Measurements from ENCODE around the gene SH3GL2.
"Not testable (repeated sequence)": the region's sequence is repeated elsewhere in the genome, so short reads cannot be mapped to it uniquely, and the experiment has no call there.

SH3GL2 gene

DNA sequence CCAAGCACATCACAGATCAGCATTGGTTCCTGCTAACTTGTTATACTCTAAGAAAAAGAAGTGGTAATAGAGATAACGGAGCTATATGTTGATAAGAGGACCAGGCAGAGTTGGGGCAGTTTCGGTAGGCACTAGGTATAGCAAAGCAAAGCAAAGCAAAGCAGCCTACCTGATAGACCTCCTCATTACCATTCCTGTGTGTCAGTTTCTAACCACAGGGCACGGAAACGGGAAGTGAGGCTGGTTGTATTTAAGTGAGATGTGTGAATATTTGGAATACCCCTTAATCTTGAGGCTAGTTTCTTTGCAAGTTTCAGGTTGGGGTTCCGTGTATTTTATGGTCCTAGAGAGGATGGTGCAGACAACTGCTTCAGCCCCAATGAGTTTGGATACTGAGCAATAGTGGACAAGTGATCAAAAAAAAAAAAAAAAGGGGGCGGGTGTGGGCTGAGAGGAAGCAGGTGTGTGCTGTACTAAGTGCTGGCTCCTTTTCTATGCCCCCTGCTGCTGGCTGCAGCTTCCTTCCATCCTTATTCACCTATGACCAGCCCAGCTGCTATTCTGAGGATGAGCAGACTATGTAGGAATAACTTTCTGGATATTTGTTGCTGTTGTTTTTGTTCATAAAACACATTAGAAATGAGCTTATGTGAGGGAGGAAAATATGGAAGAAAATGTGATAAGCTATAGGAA, 183.3 kb downstream of the SH3GL2 start:
- DNase-seq: no peak

DNA sequence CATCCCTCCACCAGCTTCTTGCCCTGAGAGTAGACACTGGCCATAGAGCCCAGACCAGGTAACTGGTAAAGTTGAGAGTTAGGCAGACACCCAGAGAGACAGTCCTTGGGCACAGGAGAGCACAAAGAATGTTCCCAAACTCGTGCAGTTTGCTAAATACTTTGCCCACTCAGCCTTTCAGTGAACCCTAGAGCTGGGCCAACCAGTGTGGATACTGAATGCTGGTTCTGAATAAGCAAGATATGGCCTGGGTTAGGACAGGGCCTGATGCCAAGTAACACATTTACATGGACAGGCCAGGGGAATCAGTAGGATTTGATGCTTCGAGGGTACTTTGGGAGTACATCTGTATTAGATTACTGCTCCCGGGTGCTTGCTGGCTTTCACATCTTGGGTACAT, 185.4 kb downstream of the SH3GL2 start:
- DNase-seq: no peak

DNA sequence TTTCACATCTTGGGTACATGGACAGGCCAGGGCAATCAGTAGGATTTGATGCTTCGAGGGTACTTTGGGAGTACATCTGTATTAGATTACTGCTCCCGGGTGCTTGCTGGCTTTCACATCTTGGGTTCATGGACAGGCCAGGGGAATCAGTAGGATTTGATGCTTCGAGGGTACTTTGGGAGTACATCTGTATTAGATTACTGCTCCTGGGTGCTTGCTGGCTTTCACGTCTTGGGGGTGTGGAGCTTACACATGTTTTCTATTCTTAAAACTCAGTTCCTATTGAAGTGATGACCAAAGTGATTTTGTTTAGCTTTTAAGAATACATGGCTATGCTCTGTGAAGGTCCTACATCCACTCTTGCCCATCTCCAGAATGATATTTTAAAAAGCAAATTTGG, 186.3 kb downstream of the SH3GL2 start:
- not testable (repeated sequence) for DNase-seq

DNA sequence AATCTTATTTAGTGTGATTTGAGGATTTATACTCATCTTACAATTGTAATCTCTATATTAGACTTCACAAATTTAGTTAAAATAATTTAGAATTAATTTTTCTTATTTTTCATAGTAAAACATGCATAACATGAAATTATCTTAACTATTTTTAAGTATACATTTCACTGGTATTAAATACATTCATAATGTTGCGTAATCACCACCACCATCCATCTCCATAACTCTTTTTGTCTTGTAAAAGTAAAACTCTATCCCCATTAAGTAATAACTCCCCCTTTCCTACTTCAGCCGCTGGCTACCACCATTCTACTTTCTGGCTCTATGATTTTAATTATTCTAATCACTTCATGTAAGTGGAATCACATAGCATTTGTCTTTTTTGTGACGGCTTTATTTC, 193.4 kb downstream of the SH3GL2 start:
- no peak for DNase-seq

DNA sequence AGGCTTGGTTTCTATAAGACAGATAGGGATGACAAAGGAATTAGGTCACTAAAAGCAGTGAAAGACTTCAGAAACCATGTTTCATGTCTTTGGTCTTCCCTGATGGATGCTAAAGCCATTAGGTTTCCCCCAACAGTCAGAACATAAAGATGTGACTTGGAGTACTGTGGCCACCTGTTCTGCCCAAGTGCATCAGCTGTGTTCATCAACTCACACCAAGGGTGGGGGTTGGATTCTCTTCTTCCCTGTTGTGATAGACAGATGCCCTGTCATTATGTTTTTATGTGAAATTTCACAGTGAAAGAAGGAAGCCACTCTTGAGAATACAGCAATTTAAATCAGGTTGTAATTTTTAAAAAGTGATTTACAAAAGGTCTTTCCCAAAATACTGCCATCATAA, 196.8 kb downstream of the SH3GL2 start:
- DNase-seq: no peak

DNA sequence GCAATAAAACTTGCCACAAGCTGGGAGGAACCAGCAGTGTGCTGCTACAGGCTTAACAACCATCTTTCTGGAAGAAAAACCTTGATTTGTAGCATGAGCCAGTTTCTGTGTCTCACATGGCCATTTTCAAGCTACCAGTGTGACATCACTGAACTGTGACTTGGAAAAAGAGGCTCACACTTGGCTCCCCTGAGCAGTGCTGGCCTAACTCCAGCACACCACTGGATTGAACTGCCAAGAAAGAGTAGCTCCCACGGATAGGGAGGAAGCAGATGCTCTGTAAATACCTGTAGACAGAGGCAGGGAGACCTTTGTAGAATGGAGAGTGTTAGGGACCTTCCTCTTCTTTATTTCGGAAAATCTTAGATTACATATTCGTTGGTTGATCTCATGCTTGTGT, 197.9 kb downstream of the SH3GL2 start:
- DNase-seq: no peak

DNA sequence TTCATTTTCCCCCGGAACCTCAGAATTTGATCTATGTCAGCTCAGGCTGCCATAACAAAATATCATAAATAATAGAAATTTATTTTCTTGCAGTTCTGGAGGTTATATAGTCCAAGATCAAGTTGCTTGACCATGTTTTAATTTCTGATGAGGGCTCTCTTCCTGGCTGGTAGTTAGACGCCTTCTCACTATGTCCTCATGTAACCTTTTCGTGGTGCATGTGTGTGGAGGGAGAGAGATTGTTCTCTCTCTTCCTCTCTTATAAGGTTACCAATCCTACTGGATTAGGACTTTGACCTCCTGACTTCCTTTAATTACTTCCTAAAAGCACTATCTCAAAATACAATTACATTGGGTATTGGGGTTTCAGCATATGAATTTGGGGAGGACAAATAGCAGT, 198.6 kb downstream of the SH3GL2 start:
- no peak for DNase-seq

DNA sequence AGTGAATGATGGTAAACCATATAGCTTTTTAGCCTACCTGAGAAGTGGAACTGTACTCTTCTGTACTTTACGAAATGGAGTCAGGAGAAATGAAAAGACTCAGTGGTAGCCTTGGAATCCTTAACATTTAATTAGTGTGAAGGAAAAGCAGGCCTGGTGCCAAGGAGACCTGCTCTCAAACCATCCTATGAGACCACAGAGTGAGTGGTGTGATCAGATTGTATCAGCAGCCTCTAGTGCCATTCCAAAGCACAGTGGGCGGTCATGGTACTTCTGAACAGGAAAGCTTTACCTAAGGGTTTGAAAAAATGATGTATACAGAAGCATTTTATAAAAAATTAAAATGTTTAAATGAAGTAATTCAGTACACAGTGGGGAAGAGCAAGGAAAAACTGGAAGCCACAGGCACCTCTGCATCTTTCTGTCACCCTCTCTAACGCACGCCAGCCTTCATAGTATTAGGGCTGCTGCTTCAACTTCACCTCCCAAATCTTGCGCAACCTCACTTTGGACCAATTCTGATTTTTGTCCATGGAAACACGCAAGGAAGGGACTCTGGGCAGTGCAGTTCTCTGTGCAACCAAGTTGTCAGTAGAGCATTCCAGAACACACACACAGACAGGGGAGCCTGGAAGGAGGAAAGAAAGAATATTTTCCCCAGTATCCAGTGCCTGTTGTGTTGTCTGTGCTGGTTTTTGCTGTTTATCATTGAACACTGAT, 203.7 kb downstream of the SH3GL2 start:
- no peak for DNase-seq

DNA sequence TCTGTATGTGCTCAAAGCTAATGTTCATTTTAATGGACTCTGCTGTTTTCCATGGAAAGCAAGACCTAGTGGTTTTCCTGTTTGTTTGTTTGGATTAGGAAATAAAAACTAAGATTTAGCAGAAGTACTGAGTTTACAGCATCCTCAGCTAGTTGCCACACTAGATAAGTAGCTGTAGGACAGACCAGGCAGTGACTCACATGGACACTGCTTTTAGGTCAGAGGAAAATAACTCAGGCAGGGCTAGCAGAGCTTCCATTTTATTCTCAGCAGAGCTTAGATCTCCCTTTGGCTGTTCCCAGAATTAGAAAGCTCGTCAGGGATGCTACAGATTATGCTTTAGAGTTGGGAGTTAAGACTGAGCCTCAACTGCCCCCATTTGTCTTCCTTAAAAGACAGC, 204.4 kb downstream of the SH3GL2 start:
- DNase-seq: no peak

DNA sequence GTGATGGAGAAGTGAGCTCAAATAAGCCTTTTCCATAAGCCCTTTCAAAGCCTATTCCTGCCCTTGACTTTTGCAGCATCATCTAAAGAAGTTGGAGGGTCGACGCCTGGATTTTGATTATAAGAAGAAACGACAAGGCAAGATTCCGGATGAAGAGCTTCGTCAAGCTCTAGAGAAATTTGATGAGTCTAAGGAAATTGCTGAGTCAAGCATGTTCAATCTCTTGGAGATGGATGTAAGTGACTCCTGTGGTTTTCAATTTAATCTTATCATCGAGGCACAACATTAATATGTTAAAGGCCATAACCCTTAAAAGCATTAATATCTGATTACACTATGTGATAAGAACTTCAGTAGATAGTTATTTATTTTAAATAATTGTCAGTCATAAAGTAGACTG, 210.4 kb downstream of the SH3GL2 start:
- DNase-seq: no peak

DNA sequence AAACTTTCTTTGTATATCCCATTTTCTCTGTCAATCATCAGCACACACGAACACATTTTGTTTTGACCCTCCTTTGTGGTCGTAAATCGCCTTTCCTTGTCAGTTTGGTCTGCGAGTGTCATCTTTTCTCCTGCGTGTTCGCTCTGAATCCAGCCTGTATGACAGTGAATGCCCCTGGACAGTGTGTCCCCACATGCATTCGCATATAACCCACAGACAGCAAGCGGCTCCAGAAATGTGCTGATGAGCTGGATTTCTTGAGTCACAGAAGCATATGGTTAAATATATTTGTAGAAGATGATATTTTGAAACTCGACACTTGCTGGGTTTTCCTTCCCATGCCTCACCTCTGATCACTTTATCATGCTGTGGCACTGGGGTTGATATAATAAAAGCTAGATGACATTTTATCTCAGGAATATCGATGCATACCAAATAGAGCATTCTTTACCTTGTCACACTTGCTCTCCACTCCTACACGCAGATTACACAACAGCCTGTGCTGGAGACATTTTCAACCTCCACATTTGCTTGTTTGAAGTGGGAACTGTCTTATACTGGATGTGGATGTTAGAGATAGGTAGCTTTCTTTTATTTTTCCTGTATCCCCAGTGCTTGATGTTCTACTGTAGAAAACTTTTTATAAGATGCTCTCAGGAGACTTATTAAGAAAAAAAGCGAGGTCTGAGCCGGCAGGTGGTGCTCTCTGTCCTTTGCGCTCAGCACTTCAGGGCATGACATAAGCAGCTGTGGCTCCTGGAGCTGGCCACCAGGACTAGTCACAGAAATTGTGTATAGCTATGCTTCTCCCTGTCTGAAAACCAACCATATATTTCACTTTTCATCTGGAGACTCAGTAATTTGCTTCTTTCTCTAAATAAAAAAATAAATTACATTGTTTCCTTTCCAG, 215.1 kb downstream of the SH3GL2 start:
- DNase-seq: no peak

DNA sequence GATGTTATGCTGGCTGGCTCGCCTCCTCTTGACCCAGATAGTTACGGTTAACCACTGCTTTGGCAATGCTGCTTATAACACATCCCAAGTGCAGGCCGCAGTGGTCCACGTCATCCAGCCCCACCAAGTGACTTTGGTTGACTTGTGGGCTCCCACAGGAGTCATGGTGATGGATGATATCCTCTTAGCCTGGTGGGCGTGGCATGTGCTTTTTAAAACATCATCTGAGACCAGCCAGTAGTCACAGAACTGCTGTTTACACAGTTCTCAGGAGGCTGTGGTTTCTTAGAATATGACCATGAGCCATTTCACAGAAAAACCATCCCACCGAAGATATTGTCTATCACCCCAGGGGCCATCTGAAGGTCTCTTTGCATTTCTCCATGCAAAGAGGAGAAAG, 216.9 kb downstream of the SH3GL2 start:
- no peak for DNase-seq

DNA sequence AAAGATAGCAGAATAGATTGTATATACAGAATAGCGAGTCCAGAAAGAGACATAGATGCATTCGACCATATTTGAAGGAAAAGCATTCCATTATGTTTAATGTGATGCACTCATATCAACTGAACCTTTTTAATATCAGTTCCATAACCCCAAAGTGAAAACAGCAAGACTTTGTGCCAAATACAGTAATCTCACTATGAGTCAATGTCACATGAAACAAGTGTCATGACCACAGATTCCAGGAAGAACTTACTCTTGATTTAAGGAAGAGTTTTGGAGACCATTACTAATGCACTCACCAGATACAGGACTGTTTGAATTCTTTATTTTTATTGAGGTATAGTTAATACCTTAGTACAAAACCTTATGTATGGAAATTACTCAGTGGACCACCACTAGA, 220.5 kb downstream of the SH3GL2 start:
- DNase-seq: no peak

DNA sequence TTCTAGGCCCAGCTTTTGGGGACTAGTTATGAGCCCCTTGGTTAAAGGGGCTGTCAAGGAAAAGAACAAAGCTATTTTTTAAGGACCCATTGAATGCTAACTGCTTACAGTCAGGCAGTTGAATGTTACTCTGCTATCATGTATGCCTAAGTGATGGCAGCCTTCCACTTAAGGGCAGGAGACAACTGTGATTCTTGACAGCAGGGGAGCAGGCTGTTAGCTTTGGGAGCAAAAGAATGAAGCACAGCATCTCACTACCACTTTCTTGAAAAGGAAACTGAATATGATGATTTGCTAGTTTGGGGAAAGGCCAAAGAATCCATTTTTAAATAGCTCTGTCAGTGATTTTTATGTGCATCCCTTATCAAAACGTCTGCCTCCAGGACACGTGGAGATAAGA, 221.6 kb downstream of the SH3GL2 start:
- no peak for DNase-seq

DNA sequence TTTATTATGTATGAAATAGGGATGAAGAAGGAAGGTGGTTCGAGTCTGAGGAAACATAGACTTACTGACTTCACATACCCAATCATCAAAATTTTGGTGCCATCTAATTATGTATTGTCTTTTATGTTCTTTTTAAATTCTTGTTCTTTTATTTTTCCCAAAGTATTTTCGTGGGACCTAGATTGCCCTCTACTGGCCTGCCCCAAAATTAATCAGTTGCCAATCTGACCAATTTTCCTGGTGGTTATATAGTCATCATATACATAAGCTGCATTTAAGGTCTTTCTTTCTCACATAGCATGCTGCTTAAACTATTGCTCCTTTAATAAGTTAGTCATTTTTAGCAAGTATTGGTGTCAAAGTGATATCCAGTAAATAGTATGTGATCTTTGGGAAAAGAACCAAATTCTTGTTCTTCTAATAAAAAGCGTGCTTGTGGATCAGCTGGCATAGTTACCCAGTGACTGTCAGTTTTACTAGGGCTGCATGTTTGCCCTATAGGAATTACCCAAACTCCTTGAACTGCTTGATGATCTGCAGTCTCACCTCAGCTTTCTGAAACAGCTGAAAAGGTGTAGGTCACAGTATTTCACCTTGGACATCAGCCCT, 223.5 kb downstream of the SH3GL2 start:
- DNase-seq: no peak

DNA sequence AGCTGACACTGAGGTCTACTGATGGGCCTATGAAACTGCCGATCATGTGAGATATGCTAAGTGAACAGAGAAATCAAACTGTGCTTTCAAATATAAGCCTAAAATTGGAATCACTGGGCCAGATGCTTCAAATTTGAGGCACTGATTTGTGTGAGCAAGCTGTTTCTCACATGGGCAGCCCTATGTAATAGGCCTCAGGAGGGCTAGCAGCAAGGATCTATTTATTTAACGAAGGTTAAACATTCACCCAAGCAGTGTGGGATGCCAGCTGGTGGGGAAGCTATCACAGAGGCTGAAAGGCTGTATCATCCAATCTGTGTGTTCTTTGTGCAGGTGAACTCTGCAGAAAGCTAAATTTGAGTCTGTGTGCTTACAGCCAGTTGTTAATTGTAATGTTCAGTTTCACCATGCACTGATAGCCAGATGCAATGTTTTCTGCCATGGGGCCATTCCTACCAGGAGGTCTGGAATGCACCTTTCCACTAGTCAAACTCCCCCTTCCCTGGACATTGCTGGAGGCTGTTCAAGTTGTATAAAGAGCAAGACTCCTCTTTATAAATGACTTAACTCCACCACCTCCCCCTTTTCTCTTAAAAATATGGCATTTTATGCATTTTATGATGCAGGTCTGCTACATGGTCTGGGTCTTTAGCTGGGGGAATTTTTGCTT, 228.9 kb downstream of the SH3GL2 start:
- no peak for DNase-seq

DNA sequence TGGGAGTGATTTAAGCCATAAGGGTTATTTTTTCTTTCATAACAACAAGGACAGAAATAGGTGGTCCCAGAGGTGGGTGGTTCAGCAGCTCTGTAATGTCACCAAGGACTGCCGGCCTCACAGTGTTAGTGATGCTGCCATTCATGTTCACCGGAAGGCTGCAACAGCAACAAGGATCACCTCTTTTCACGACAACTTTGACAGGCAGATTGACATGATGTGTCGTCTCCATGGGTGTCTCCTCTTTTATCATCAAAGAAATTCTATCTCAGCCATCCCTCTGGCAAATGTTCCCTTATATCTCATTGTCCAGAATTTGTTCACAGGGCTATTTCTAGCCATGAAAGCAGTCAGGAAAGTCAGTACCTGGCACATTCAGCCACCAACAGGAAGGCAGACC, 231.5 kb downstream of the SH3GL2 start:
- DNase-seq: no peak

DNA sequence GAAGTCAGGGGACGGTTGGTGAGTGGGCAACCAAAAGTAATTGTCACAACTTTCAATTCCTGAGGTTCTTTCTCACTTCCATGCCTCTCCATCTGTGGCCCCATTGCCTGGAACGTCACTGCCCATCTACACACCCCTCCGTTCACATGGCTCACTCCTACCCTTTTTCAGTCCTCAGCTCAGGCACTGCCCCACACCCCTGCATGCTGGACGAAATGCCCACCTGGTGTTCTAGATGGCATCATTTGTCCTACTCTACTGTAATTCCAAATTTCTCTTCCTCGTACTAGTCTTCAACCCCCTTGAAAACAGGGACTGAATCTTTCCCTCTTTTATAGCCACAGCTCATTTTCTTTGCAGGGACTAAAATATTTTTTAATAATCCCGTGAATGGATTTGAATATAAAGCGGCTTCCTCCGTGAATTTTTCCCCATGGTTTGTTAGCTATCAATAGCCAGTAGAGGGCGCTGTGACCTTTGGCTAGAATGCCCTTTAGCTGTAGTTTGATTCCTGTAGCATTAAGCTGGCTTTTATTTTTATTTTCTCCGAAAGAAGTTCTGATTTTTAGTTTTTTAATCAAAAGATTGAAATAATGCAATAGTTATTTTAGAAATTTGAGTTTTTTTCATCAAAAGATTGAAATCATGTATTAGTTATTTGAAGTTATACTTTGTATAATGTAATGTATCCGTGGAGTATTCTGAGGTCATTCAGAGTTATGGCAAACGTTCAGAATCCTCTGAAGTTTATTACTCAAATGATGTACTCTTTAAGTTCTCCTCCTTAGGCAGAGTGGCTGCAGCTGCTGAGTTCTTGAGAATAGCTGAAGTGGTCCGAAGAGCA, 232.1 kb downstream of the SH3GL2 start:
- peak in 1 of 2 donors; percentile 23 for DNase-seq

DNA sequence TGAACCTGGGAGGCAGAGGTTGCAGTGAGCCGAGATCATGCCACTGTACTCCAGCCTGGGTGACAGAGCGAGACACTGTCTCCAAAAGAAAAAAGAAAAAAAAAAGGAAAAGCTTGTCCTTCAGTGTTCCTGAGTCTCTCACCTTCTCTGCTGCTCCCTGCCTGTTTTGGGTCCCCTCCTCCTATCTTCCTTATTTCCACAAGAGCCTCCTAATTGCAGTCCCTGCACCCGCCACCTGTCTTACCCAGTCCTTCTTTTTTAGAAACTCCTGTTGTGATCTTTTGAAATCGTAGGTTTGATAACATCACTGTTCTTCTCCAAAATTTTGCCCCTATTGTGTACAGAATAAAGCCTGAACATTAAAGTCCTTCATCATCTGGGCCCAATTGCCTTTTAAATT, 234.9 kb downstream of the SH3GL2 start:
- no peak for DNase-seq

DNA sequence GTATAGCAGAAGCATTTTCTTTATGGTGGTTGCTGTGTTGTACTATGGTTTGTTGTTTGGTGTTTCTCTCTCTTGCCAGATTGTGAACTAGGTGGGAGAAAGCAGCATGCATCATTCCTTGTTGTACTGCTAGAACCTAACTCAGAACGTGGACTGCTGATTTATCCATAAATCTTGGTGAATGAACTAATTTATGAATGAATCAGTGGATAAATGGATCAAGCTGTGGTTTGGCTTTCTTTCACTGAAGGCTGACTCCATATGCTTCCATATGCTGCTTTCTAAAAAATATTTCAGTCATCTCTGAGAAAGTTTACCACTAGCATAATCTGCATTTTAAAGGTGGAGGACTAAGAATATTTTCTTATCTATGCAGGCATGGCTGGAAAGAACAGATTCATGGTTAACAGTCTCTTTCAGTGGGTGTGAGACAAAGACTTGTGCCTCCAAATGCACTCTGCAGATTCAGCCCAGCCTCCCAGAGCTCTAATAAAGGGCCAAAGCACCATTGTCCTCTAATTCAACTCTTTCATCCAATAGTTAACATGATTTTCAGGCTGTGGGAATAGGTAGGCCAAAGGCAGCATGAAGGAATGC, 237.7 kb downstream of the SH3GL2 start:
- DNase-seq: no peak

DNA sequence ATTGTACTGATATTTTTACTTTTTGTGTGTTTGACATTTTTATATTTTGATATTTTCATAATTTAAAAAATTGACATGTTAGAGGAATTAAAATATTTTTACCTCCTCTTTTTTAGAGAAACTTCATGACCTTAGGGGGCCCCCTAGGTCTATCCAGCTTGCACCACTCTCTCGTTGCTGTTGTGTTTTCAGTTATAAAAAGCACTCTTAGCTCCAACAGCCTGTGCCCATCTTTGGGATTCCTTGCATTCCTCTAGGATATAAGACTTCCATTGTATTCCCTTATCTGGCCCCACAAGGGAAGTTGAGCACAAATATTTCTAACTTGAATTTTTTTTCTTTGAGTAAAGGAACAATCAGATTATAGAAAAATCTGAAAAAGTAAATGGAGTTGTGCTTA, 245.3 kb downstream of the SH3GL2 start:
- no peak for DNase-seq
